ENCODE measurements around the gene CDK15. TPM values are rescaled to one million over a fixed set of nuclear protein-coding genes. Genes with fewer than 3 reads are reported as not detected.

CDK15 gene
- total RNA-seq, 1 donor from 2014 or later: not detected

GRCh38 chr2:201937343-201937742, 131.0 kb downstream of the CDK15 start:
- DNase-seq (ENCODE audit: low read depth in 2 of 2): no peak

- no peak for DNase-seq (ENCODE audit: low read depth in 2 of 2)
These were observed 131.9 kb downstream of the CDK15 start for GRCh38 chr2:201938156-201938775.

GRCh38 chr2:201938781-201939180, 132.4 kb downstream of the CDK15 start:
- DNase-seq (ENCODE audit: low read depth in 2 of 2): no peak

GRCh38 chr2:201939453-201939941, 133.2 kb downstream of the CDK15 start:
- DNase-seq (ENCODE audit: low read depth in 2 of 2): no peak

GRCh38 chr2:201942531-201942930, 136.2 kb downstream of the CDK15 start:
- no peak for DNase-seq (ENCODE audit: low read depth in 2 of 2)

Other genes starting within 250 kb of the CDK15 start
- gene TMEM237, start 163.0 kb upstream of the CDK15 start, total RNA-seq: 18.9 and 23.6 TPM in 2 replicates
- gene MPP4, start 107.9 kb upstream of the CDK15 start, total RNA-seq: 0.76 and 1.5 TPM in 2 replicates
- gene ALS2, start 25.6 kb upstream of the CDK15 start, total RNA-seq: 17.7 and 20.5 TPM in 2 replicates
- gene FZD7, start 227.3 kb downstream of the CDK15 start, total RNA-seq: under 0.01 and 0.13 TPM in 2 replicates